ENCODE measurements around the gene KLHL35. TPM values are rescaled to one million over a fixed set of nuclear protein-coding genes. Genes with fewer than 3 reads are reported as not detected.
A peak's percentile ranks its signal among the peaks of the same experiment; 100 is the strongest.

KLHL35 gene
- total RNA-seq, 6 donors from 2014 or later, result 3.5 to 7.3 (median 4.3) TPM

GRCh38 chr11:75479597-75480145 is 46.7 kb upstream of the KLHL35 start:
- TF ChIP-seq POLR2A (IDR thresholded peaks at IDR 0.05), result no peak
- TF ChIP-seq POLR2AphosphoS5 (IDR thresholded peaks at IDR 0.05), result no peak
- TF ChIP-seq EP300 (IDR thresholded peaks at IDR 0.05), result no peak
- no peak for TF ChIP-seq CTCF (IDR thresholded peaks at IDR 0.05)
- no peak overlapping the region for H3K27ac ChIP-seq
- no peaks in the 10 kb centered on the region for H3K36me3 ChIP-seq
- WGBS, 2 donors, result 89 to 90% methylated on average over 4 of the region's 4 CpGs
- H3K9me3 ChIP-seq, result no peaks in the 10 kb centered on the region
- ATAC-seq (ENCODE audit: low FRiP score in 2 of 2) (no peak), DNase-seq (no peak)
- peaks cover 25 to 28% (median 27%) of the 10 kb centered on the region in 4 donors for H3K4me1 ChIP-seq
- no peaks in the 10 kb centered on the region for H3K27me3 ChIP-seq
- no peak overlapping the region for H3K4me3 ChIP-seq

GRCh38 chr11:75478783-75479596 is 46.0 kb upstream of the KLHL35 start:
- Histone ChIP-seq H3K4me3 (no peak overlapping the region), H3K27ac (no peak overlapping the region), H3K9me3 (no peaks in the 10 kb centered on the region), H3K4me1 (peaks cover 30 to 35% (median 33%) of the 10 kb centered on the region in 4 donors), H3K36me3 (no peaks in the 10 kb centered on the region), H3K27me3 (no peaks in the 10 kb centered on the region)
- ATAC-seq (ENCODE audit: low FRiP score in 2 of 2) (no peak), DNase-seq (no peak)
- 78 to 79% methylated on average over 5 of the region's 5 CpGs for WGBS, 2 donors
- TF ChIP-seq EP300 (IDR thresholded peaks at IDR 0.05), result no peak
- no peak for TF ChIP-seq POLR2A (IDR thresholded peaks at IDR 0.05)
- TF ChIP-seq CTCF (IDR thresholded peaks at IDR 0.05), result no peak
- TF ChIP-seq POLR2AphosphoS5 (IDR thresholded peaks at IDR 0.05), result no peak

GRCh38 chr11:75477614-75477935 is 44.6 kb upstream of the KLHL35 start:
- WGBS, 2 donors, result 88 to 91% methylated on average over 11 to 12 of the region's 12 CpGs
- Histone ChIP-seq H3K9me3 (no peaks in the 10 kb centered on the region), H3K27me3 (no peaks in the 10 kb centered on the region), H3K4me3 (no peak overlapping the region), H3K27ac (peak overlapping the region in 2 of 4 donors; percentile 71 to 72), H3K4me1 (peaks cover 32 to 37% (median 35%) of the 10 kb centered on the region in 4 donors), H3K36me3 (no peaks in the 10 kb centered on the region)
- DNase-seq (peak in 1 of 2 donors; percentile 69), ATAC-seq (ENCODE audit: low FRiP score in 2 of 2) (no peak)
- TF ChIP-seq POLR2A (IDR thresholded peaks at IDR 0.05) (no peak), EP300 (IDR thresholded peaks at IDR 0.05) (no peak), CTCF (IDR thresholded peaks at IDR 0.05) (no peak), POLR2AphosphoS5 (IDR thresholded peaks at IDR 0.05) (no peak)

- no peak for TF ChIP-seq POLR2AphosphoS5 (IDR thresholded peaks at IDR 0.05)
- peaks cover 32 to 37% (median 35%) of the 10 kb centered on the region in 4 donors for H3K4me1 ChIP-seq
- peak in 1 of 2 donors; percentile 5 for ATAC-seq (ENCODE audit: low FRiP score in 2 of 2)
- H3K27me3 ChIP-seq, result no peaks in the 10 kb centered on the region
- no peaks in the 10 kb centered on the region for H3K9me3 ChIP-seq
- H3K27ac ChIP-seq, result peak overlapping the region; percentile 70 to 74 (median 72)
- 49 to 54% methylated on average over 5 to 8 of the region's 10 CpGs for WGBS, 2 donors
- H3K36me3 ChIP-seq, result no peaks in the 10 kb centered on the region
- peak; percentile 32 to 61 for DNase-seq
- no peak overlapping the region for H3K4me3 ChIP-seq
Measured at GRCh38 chr11:75476739-75477613, 44.0 kb upstream of the KLHL35 start.
